IMR-90 (cell line): Measurements from ENCODE around the gene PACS1. TPM values are rescaled to one million over a fixed set of nuclear protein-coding genes. Genes with fewer than 3 reads are reported as not detected.

Experiments
- ATAC-seq: fragments of 200-7000 bp; cut with Tn5 transposase; 2 replicates; pipeline ENCODE4 v1.9.1; 2020; ENCODE audit warnings: low read depth, mild to moderate bottlenecking, moderate library complexity
- BruUV-seq: library from RNA; stranded (reverse); fragments of 400-500 nt; replicated peaks from 2 replicates; lab custom pipeline; 2021; lab: Mats Ljungman, UMichigan
- CTCF ChIA-PET: fragments of 300-600 bp; formaldehyde crosslinking; extraction: SDS; loops from one replicate; lab custom pipeline; 2021; ENCODE audit warnings: antibody characterized with exemption; lab: Yijun Ruan, JAX
- POLR2A ChIA-PET: fragments of 300-600 bp; sonication (Branson Sonifier 250); formaldehyde crosslinking; loops from one replicate; lab custom pipeline; 2022; ENCODE audit warnings: antibody characterized with exemption; ENCODE audit not compliant: unreplicated experiment; lab: Charles Lee
- DNase-seq: peaks from one replicate; pipeline ENCODE4 v3.0.0; 2013
- H2AFZ ChIP-seq: replicated peaks from 2 replicates; pipeline ENCODE3; 2013; ENCODE audit warnings: low read length, mild to moderate bottlenecking; ENCODE audit not compliant: poor library complexity
- H2AK5ac ChIP-seq: 2 replicates; pipeline ENCODE4 v1.6.1; 2013; ENCODE audit warnings: low read depth, low read length, inconsistent platforms
- H2AK9ac ChIP-seq: replicated peaks from 2 replicates; pipeline ENCODE3; 2013; ENCODE audit warnings: mild to moderate bottlenecking, low read depth, low read length, moderate library complexity; ENCODE audit not compliant: poor library complexity
- H2BK120ac ChIP-seq: 2 replicates; pipeline ENCODE4 v1.6.1; 2013; ENCODE audit warnings: low read depth, low read length, inconsistent platforms
- H2BK15ac ChIP-seq: 3 replicates; pipeline ENCODE4 v1.6.1; 2013; ENCODE audit warnings: low read depth, low read length, inconsistent platforms
- H2BK20ac ChIP-seq: 2 replicates; pipeline ENCODE4 v1.6.1; 2013; ENCODE audit warnings: low read depth, mild to moderate bottlenecking, inconsistent platforms, low read length, moderate library complexity
- H2BK5ac ChIP-seq: 2 replicates; pipeline ENCODE4 v1.6.1; 2013; ENCODE audit warnings: mild to moderate bottlenecking, low read depth, low read length, inconsistent platforms; ENCODE audit not compliant: poor library complexity, severe bottlenecking
- H3K14ac ChIP-seq: replicated peaks from 2 replicates; pipeline ENCODE4 v1.6.1; 2013; ENCODE audit warnings: low read depth, low read length, inconsistent platforms
- H3K18ac ChIP-seq: 2 replicates; pipeline ENCODE4 v1.6.1; 2013; ENCODE audit warnings: low read depth, low read length, control low read depth
- H3K23ac ChIP-seq: 2 replicates; pipeline ENCODE4 v1.6.1; 2013; ENCODE audit warnings: low read depth, low read length, inconsistent platforms
- H3K27ac ChIP-seq: 2 replicates; pipeline ENCODE4 v1.5.1; 2013; ENCODE audit warnings: mild to moderate bottlenecking, control low read depth, low read length; ENCODE audit not compliant: insufficient read depth
- H3K27me3 ChIP-seq: 2 replicates; pipeline ENCODE4 v1.6.1; 2013; ENCODE audit warnings: low read length; ENCODE audit not compliant: control insufficient read depth, insufficient read depth
- H3K36me3 ChIP-seq: 2 replicates; pipeline ENCODE4 v1.6.1; 2013; ENCODE audit warnings: low read length, mixed read lengths; ENCODE audit not compliant: control insufficient read depth, insufficient read depth
- H3K4ac ChIP-seq: 2 replicates; pipeline ENCODE4 v1.6.1; 2013; ENCODE audit warnings: low read depth, low read length, inconsistent platforms
- H3K4me1 ChIP-seq: 2 replicates; pipeline ENCODE4 v1.6.1; 2013; ENCODE audit warnings: low read length, mixed read lengths; ENCODE audit not compliant: control insufficient read depth, insufficient read depth
- H3K4me2 ChIP-seq: 2 replicates; pipeline ENCODE4 v1.6.1; 2013; ENCODE audit warnings: low read depth, mild to moderate bottlenecking, control low read depth, low read length, moderate library complexity
- H3K4me3 ChIP-seq: 2 replicates; pipeline ENCODE4 v1.5.1; 2013; ENCODE audit warnings: low read depth, mild to moderate bottlenecking, control low read depth, low read length, moderate library complexity; ENCODE audit not compliant: insufficient read depth
- H3K56ac ChIP-seq: 2 replicates; pipeline ENCODE4 v1.6.1; 2013; ENCODE audit warnings: low read length, inconsistent platforms; ENCODE audit not compliant: insufficient read depth; ENCODE audit errors: extremely low read depth
- H3K79me1 ChIP-seq, 2 experiments: 2 replicates each; pipeline ENCODE4 v1.6.1; 2013; ENCODE audit warnings: low read length in 2 of 2, inconsistent platforms in 1 of 2, low read depth in 1 of 2
- H3K9ac ChIP-seq: 2 replicates; pipeline ENCODE4 v1.6.1; 2013; ENCODE audit warnings: low read depth, low read length, control low read depth
- H3K9me1 ChIP-seq: 2 replicates; pipeline ENCODE4 v1.6.1; 2013; ENCODE audit warnings: low read length, inconsistent platforms; ENCODE audit not compliant: insufficient read depth
- H3K9me3 ChIP-seq: 2 replicates; pipeline ENCODE4 v1.6.1; 2013; ENCODE audit warnings: low read length; ENCODE audit not compliant: control insufficient read depth, insufficient read depth
- H4K20me1 ChIP-seq: 2 replicates; pipeline ENCODE4 v1.6.1; 2013; ENCODE audit warnings: low read length, inconsistent platforms; ENCODE audit not compliant: insufficient read depth
- H4K5ac ChIP-seq: 2 replicates; pipeline ENCODE4 v1.6.1; 2013; ENCODE audit warnings: mild to moderate bottlenecking, low read depth, low read length, control low read depth
- H4K8ac ChIP-seq, 2 experiments: 2 replicates each; pipeline ENCODE4 v1.6.1; 2013; ENCODE audit warnings: low read depth in 2 of 2, low read length in 2 of 2, control low read depth in 1 of 2, inconsistent platforms in 1 of 2
- H4K91ac ChIP-seq: 2 replicates; pipeline ENCODE4 v1.6.1; 2013; ENCODE audit warnings: low read depth, low read length, inconsistent platforms; ENCODE audit not compliant: insufficient read depth
- BHLHE40 ChIP-seq: fragments of 150-350 bp; IDR thresholded peaks from 2 replicates; pipeline ENCODE4 v1.6.1; 2016; ENCODE audit warnings: mild to moderate bottlenecking, low read depth, low read length
- CEBPB ChIP-seq: IDR thresholded peaks from 2 replicates; pipeline ENCODE4 v1.6.1; 2012; ENCODE audit warnings: low read depth, low read length, improper control_type of control experiment
- CHD1 ChIP-seq: IDR thresholded peaks from 2 replicates; pipeline ENCODE4 v1.6.1; 2012; ENCODE audit warnings: low read depth, low read length, improper control_type of control experiment
- CTCF ChIP-seq: conservative IDR thresholded peaks from 2 replicates; pipeline ENCODE4 v1.5.1; 2012; ENCODE audit warnings: mild to moderate bottlenecking, low read depth, low read length, improper control_type of control experiment
- ELK1 ChIP-seq: fragments of 150-350 bp; IDR thresholded peaks from 2 replicates; pipeline ENCODE4 v1.6.1; 2016; ENCODE audit warnings: low read depth, mild to moderate bottlenecking, low read length, moderate library complexity, borderline replicate concordance
- FOS ChIP-seq: fragments of 150-350 bp; IDR thresholded peaks from 2 replicates; pipeline ENCODE4 v1.6.1; 2016; ENCODE audit warnings: low read depth, low read length
- MAFK ChIP-seq: IDR thresholded peaks from 2 replicates; pipeline ENCODE4 v1.6.1; 2012; ENCODE audit warnings: low read depth, low read length, improper control_type of control experiment
- NFE2L2 ChIP-seq: fragments of 150-350 bp; IDR thresholded peaks from 2 replicates; pipeline ENCODE4 v1.6.1; 2016; ENCODE audit warnings: low read depth, mild to moderate bottlenecking, low read length
- POLR2A ChIP-seq: IDR thresholded peaks from 2 replicates; pipeline ENCODE4 v1.6.1; 2012; ENCODE audit warnings: mild to moderate bottlenecking, low read depth, low read length
- USF2 ChIP-seq: fragments of 150-350 bp; IDR thresholded peaks from 2 replicates; pipeline ENCODE4 v1.6.1; 2017; ENCODE audit warnings: mild to moderate bottlenecking, antibody characterized with exemption, low read length, low read depth
- WGBS, 2 experiments: methylation state at CpG; one replicate each; pipeline versions ENCODE4 v1.1.5 to v1.1.7; 2013; ENCODE audit warnings: missing lambda C conversion rate in 2 of 2; ENCODE audit not compliant: insufficient read length in 1 of 2; ENCODE audit errors: extremely low coverage in 2 of 2; 5-methylcytosine and 5-hydroxymethylcytosine counted together
- dilution Hi-C: fragments of 300-500 bp; cut with HindIII; formaldehyde crosslinking; loops from one replicate; pipeline ENCODE4 v1.14.3; 2018; ENCODE audit warnings: low sequenced_read_pairs; ENCODE audit not compliant: unreplicated experiment
- in situ Hi-C: fragments of 300-500 bp; cut with MboI; formaldehyde crosslinking; loops from 3 replicates; pipeline ENCODE4 v1.14.3; 2019; ENCODE audit warnings: low sequenced_read_pairs, inconsistent platforms, mixed read lengths
- intact Hi-C: fragments of 100-400 bp; cut with micrococcal nuclease; formaldehyde crosslinking; loops from 2 replicates; pipeline ENCODE4 v1.10.0; 2022
- polyA plus RNA-seq, 3 experiments: library from polyadenylated mRNA; depleted of rRNA; stranded (reverse); fragments of >200 nt; gene quantifications; 2 replicates each; pipeline ENCODE4 v1.2.3, GENCODE V29; 2012; ENCODE audit warnings: low replicate concordance in 1 of 3
- total RNA-seq: library from RNA; depleted of rRNA; stranded (reverse); fragments of >200 nt; gene quantifications from 2 replicates; pipeline ENCODE4 v1.2.3, GENCODE V29; 2012

The PACS1 gene
- total and polyA plus RNA-seq, 2 of the 4 experiments (the other 2 are of a cell fraction): 7.3 to 32.0 TPM

GRCh38 chr11:66188580-66188979 is 118.5 kb downstream of the PACS1 start:
- peak; percentile 85 for DNase-seq
- intact Hi-C loops: no loop called here
- ATAC-seq: peak; percentile 80

More at GRCh38 chr11:66188580-66188979, 118.5 kb downstream of the PACS1 start:
- Histone ChIP-seq H3K27ac (no peak overlapping the region), H3K4me3 (no peak overlapping the region), H3K27me3 (no peaks in the 10 kb centered on the region), H3K23ac (no peak overlapping the region), H2BK15ac (no peak overlapping the region), H3K9me3 (no peaks in the 10 kb centered on the region), H3K14ac (no peak overlapping the region), H2BK5ac (peak overlapping the region; percentile 37), H2BK120ac (no peak overlapping the region), H2AK5ac (no peak overlapping the region), H2AK9ac (no peak overlapping the region), H4K20me1 (peaks cover 28% of the 10 kb centered on the region), H4K8ac (no peak overlapping the region), H3K4ac (no peak overlapping the region; the same call in 1 of the 2 replicates), H3K18ac (no peak overlapping the region), H4K91ac (no peak overlapping the region), H4K5ac (no peak overlapping the region), H3K4me1 (peaks cover 11% of the 10 kb centered on the region), H3K36me3 (peaks cover 3% of the 10 kb centered on the region), H3K56ac (no peak overlapping the region), H2BK20ac (no peak overlapping the region), H3K9me1 (peaks cover 20% of the 10 kb centered on the region; the same call in 1 of the 2 replicates), H3K79me1 (peaks cover 42 to 72% of the 10 kb centered on the region in 2 experiments), H3K4me2 (no peak overlapping the region; the same call in 1 of the 2 replicates), H3K9ac (no peak overlapping the region), H2AFZ (no peak overlapping the region)
- no peak for TF ChIP-seq MAFK
- TF ChIP-seq USF2: no peak
- peak; percentile 23; the same call in 1 of the 2 replicates for TF ChIP-seq CEBPB
- TF ChIP-seq POLR2A: no peak
- no peak for TF ChIP-seq CTCF
- no peak for TF ChIP-seq NFE2L2
- no peak for TF ChIP-seq ELK1
- peak; percentile 12; the same call in 1 of the 2 replicates for TF ChIP-seq BHLHE40
- TF ChIP-seq CHD1: no peak
- peak; percentile 80 for TF ChIP-seq FOS
- BruUV-seq: no TSS peak
- ChIA-PET POLR2A (no interaction called here), CTCF (no interaction called here)
- in situ Hi-C loops: no loop called here
- dilution Hi-C loops: no loop called here
- no CpG with 5 or more reads among the region's 3 CpGs for WGBS, 2 experiments
